ENCODE measurements around the gene FLYWCH2. TPM values are rescaled to one million over a fixed set of nuclear protein-coding genes. Genes with fewer than 3 reads are reported as not detected.
A peak's percentile ranks its signal among the peaks of the same experiment; 100 is the strongest.
"Not testable (repeated sequence)": the region's sequence is repeated elsewhere in the genome, so short reads cannot be mapped to it uniquely, and the experiment has no call there.

The FLYWCH2 gene
- total RNA-seq, 1 donor: 38.7 TPM

- peak overlapping the region; percentile 77 for H2AFZ ChIP-seq (ENCODE audit: low read length)
- H3K27ac ChIP-seq (ENCODE audit: low read depth, low read length): peak overlapping the region; percentile 43
- H3K4me1 ChIP-seq (ENCODE audit: insufficient read depth, low read length): peaks cover 8% of the 10 kb centered on the region
- H3K9me3 ChIP-seq (ENCODE audit: low read depth, low read length): no peaks in the 10 kb centered on the region
- peaks cover 39% of the 10 kb centered on the region for H4K20me1 ChIP-seq (ENCODE audit: insufficient read depth, low read length)
- H3K79me2 ChIP-seq (ENCODE audit: insufficient read depth, low read length): peaks cover 42% of the 10 kb centered on the region
- DNase-seq (ENCODE audit: insufficient read length, low spot score, missing footprints): peak; percentile 96
- TF ChIP-seq CTCF (IDR thresholded peaks at IDR 0.05; ENCODE audit: extremely low read depth, low read depth, low read length): peak; percentile 95
- H3K4me3 ChIP-seq (ENCODE audit: insufficient read depth, low read length): peak overlapping the region; percentile 60
- peaks cover 22% of the 10 kb centered on the region for H3K36me3 ChIP-seq (ENCODE audit: insufficient read depth, low read length)
- no peaks in the 10 kb centered on the region for H3K27me3 ChIP-seq (ENCODE audit: insufficient read depth, low read length)
- H3K4me2 ChIP-seq (ENCODE audit: insufficient read depth, low read length): peak overlapping the region; percentile 80
Measured at GRCh38 chr16:2927010-2927646, 44.1 kb downstream of the FLYWCH2 start.

- not testable (repeated sequence) for H3K9me3 ChIP-seq (ENCODE audit: low read depth, low read length); H3K4me2 ChIP-seq (ENCODE audit: insufficient read depth, low read length)
Measured at GRCh38 chr16:2928151-2928550, 45.1 kb downstream of the FLYWCH2 start.

GRCh38 chr16:2928796-2929195 lies 45.8 kb downstream of the FLYWCH2 start:
- H2AFZ ChIP-seq (ENCODE audit: low read length): no peak overlapping the region
- H3K9me3 ChIP-seq (ENCODE audit: low read depth, low read length): no peaks in the 10 kb centered on the region
- H3K79me2 ChIP-seq (ENCODE audit: insufficient read depth, low read length): peaks cover 28% of the 10 kb centered on the region
- no peak overlapping the region for H3K4me3 ChIP-seq (ENCODE audit: insufficient read depth, low read length)
- peak; percentile 26 for DNase-seq (ENCODE audit: insufficient read length, low spot score, missing footprints)
- H3K27me3 ChIP-seq (ENCODE audit: insufficient read depth, low read length): no peaks in the 10 kb centered on the region
- peaks cover 8% of the 10 kb centered on the region for H3K4me1 ChIP-seq (ENCODE audit: insufficient read depth, low read length)
- peaks cover 45% of the 10 kb centered on the region for H4K20me1 ChIP-seq (ENCODE audit: insufficient read depth, low read length)
- no peak overlapping the region for H3K4me2 ChIP-seq (ENCODE audit: insufficient read depth, low read length)
- H3K27ac ChIP-seq (ENCODE audit: low read depth, low read length): no peak overlapping the region
- H3K36me3 ChIP-seq (ENCODE audit: insufficient read depth, low read length): peaks cover 22% of the 10 kb centered on the region
- TF ChIP-seq CTCF (IDR thresholded peaks at IDR 0.05; ENCODE audit: extremely low read depth, low read depth, low read length): no peak

More at GRCh38 chr16:2928151-2928550, 45.1 kb downstream of the FLYWCH2 start:
- not testable (repeated sequence) for H3K4me3 ChIP-seq (ENCODE audit: insufficient read depth, low read length); H3K27ac ChIP-seq (ENCODE audit: low read depth, low read length); H3K27me3 ChIP-seq (ENCODE audit: insufficient read depth, low read length); H3K4me1 ChIP-seq (ENCODE audit: insufficient read depth, low read length); H2AFZ ChIP-seq (ENCODE audit: low read length)
- peaks cover 33% of the 10 kb centered on the region for H3K79me2 ChIP-seq (ENCODE audit: insufficient read depth, low read length)
- peaks cover 22% of the 10 kb centered on the region for H3K36me3 ChIP-seq (ENCODE audit: insufficient read depth, low read length)
- peak; percentile 62 for DNase-seq (ENCODE audit: insufficient read length, low spot score, missing footprints)
- peaks cover 45% of the 10 kb centered on the region for H4K20me1 ChIP-seq (ENCODE audit: insufficient read depth, low read length)

- Histone ChIP-seq H3K4me3 (ENCODE audit: insufficient read depth, low read length) (no peak overlapping the region), H3K79me2 (ENCODE audit: insufficient read depth, low read length) (peaks cover 21% of the 10 kb centered on the region), H3K36me3 (ENCODE audit: insufficient read depth, low read length) (peaks cover 31% of the 10 kb centered on the region), H3K9me3 (ENCODE audit: low read depth, low read length) (no peaks in the 10 kb centered on the region), H3K27ac (ENCODE audit: low read depth, low read length) (no peak overlapping the region), H3K4me2 (ENCODE audit: insufficient read depth, low read length) (no peak overlapping the region), H2AFZ (ENCODE audit: low read length) (no peak overlapping the region), H3K4me1 (ENCODE audit: insufficient read depth, low read length) (peaks cover 8% of the 10 kb centered on the region), H4K20me1 (ENCODE audit: insufficient read depth, low read length) (peaks cover 40% of the 10 kb centered on the region), H3K27me3 (ENCODE audit: insufficient read depth, low read length) (no peaks in the 10 kb centered on the region)
- TF ChIP-seq CTCF (IDR thresholded peaks at IDR 0.05; ENCODE audit: extremely low read depth, low read depth, low read length): no peak
- DNase-seq (ENCODE audit: insufficient read length, low spot score, missing footprints): peak; percentile 19
Measured at GRCh38 chr16:2929693-2930092, 46.7 kb downstream of the FLYWCH2 start.

Measured in osteoblast (primary cell).